Suprapubic skin (tissue), 4 donors: ENCODE measurements around the gene MTMR12. TPM values are rescaled to one million over a fixed set of nuclear protein-coding genes. Genes with fewer than 3 reads are reported as not detected.

Source experiments
- DNase-seq, 2 donors: peaks; one replicate each; pipeline ENCODE4 v3.0.0-alpha.2; 2019; ENCODE audit warnings: low spot score in 2 of 2
- H3K27ac ChIP-seq: fragments of 200-600 bp; sonication (generic); one replicate; pipeline ENCODE4 v1.5.1; 2019
- H3K27me3 ChIP-seq: fragments of 200-600 bp; sonication (generic); one replicate; pipeline ENCODE4 v1.5.1; 2019
- H3K36me3 ChIP-seq: fragments of 200-600 bp; sonication (generic); one replicate; pipeline ENCODE4 v1.5.1; 2019
- H3K4me1 ChIP-seq: fragments of 200-600 bp; sonication (generic); one replicate; pipeline ENCODE4 v1.5.1; 2019
- H3K4me3 ChIP-seq: fragments of 200-600 bp; sonication (generic); one replicate; pipeline ENCODE4 v1.5.1; 2019; ENCODE audit warnings: mild to moderate bottlenecking
- H3K9me3 ChIP-seq: fragments of 200-600 bp; sonication (generic); one replicate; pipeline ENCODE4 v1.5.1; 2019
- CTCF ChIP-seq, 2 donors: fragments of 200-600 bp in 1 of 2; fragments of 450-650 bp in 1 of 2; sonication (generic) in 1 of 2; IDR thresholded peaks; one replicate each; pipeline ENCODE4 v1.5.1; 2016 to 2019; ENCODE audit warnings: antibody characterized with exemption in 2 of 2, mild to moderate bottlenecking in 1 of 2, moderate library complexity in 1 of 2
- EP300 ChIP-seq: sonication (generic); formaldehyde crosslinking; IDR thresholded peaks from one replicate; pipeline ENCODE4 v1.6.1; 2017; ENCODE audit warnings: antibody characterized with exemption
- POLR2A ChIP-seq, 2 donors: fragments of 450-650 bp; IDR thresholded peaks; one replicate each; pipeline ENCODE4 v1.6.1; 2017; ENCODE audit warnings: antibody characterized with exemption in 2 of 2, mild to moderate bottlenecking in 2 of 2, moderate library complexity in 2 of 2
- POLR2AphosphoS5 ChIP-seq, 3 donors: sonication (generic); formaldehyde crosslinking; IDR thresholded peaks; one replicate each; pipeline ENCODE4 v1.6.1; 2017; ENCODE audit warnings: antibody characterized with exemption in 3 of 3
- WGBS: methylation state at CpG from one replicate; pipeline ENCODE4 v1.1.5; 2018; 5-methylcytosine and 5-hydroxymethylcytosine counted together
- total RNA-seq, 4 donors: library from RNA; depleted of rRNA; stranded (reverse); fragments of >200 nt; gene quantifications; one replicate each; pipeline ENCODE4 v1.1.0, GENCODE V29; 2016

MTMR12 gene
- total RNA-seq, 4 donors from 2014 or later: 28.1 to 43.6 (median 40.6) TPM

GRCh38 chr5:32206053-32206452, 106.7 kb downstream of the MTMR12 start:
- Histone ChIP-seq H3K27ac (no peak overlapping the region), H3K4me3 (no peak overlapping the region), H3K27me3 (no peaks in the 10 kb centered on the region), H3K36me3 (no peaks in the 10 kb centered on the region), H3K9me3 (no peaks in the 10 kb centered on the region), H3K4me1 (no peaks in the 10 kb centered on the region)
- WGBS: 68% methylated on average over 5 of the region's 5 CpGs
- no peak for DNase-seq
- no peak for TF ChIP-seq EP300
- no peak for TF ChIP-seq CTCF (IDR thresholded peaks at IDR 0.05)
- no peak for TF ChIP-seq POLR2AphosphoS5 (IDR thresholded peaks at IDR 0.05)
- TF ChIP-seq POLR2A (IDR thresholded peaks at IDR 0.05): no peak

- no peaks in the 10 kb centered on the region for H3K27me3 ChIP-seq
- WGBS: 68% methylated on average over 2 of the region's 2 CpGs
- no peaks in the 10 kb centered on the region for H3K4me1 ChIP-seq
- no peak for TF ChIP-seq POLR2A (IDR thresholded peaks at IDR 0.05)
- no peak for TF ChIP-seq CTCF (IDR thresholded peaks at IDR 0.05)
- TF ChIP-seq POLR2AphosphoS5 (IDR thresholded peaks at IDR 0.05): no peak
- no peak for TF ChIP-seq EP300
- H3K27ac ChIP-seq: no peak overlapping the region
- no peaks in the 10 kb centered on the region for H3K9me3 ChIP-seq
- no peak for DNase-seq
- H3K4me3 ChIP-seq: no peak overlapping the region
- no peaks in the 10 kb centered on the region for H3K36me3 ChIP-seq
Observed at GRCh38 chr5:32202394-32202793, 110.3 kb downstream of the MTMR12 start.

DNA sequence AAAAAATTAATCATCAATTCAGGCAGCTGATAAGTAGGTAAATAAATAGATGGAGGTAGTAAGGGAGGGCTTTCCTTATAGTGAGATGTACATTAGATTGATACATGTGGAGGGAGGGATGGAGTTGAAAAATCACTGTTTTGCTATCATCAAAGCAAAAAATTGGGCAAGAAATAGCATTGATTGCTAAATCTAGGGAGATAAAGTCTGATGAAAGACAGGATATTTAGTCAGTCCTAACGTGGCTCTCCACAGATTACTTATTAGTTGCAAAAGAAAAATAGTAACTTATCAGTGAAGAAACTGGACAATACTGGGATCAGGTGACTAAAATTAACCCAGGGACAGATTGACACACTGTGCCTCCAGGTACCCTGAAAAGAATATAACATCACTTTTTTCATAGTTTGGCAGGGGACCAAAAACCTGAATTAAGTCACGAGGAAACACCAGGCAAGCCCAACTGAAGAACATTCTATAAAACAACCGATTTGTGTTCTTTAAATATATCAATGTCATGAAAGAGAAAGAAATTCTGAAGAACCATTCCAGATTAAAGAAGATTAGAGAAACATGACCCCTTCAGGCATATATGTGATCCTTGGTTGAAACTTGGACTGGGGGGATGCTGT, 111.5 kb downstream of the MTMR12 start:
- no peaks in the 10 kb centered on the region for H3K4me1 ChIP-seq
- 20% methylated on average over 3 of the region's 3 CpGs for WGBS
- no peaks in the 10 kb centered on the region for H3K36me3 ChIP-seq
- no peak overlapping the region for H3K4me3 ChIP-seq
- no peaks in the 10 kb centered on the region for H3K27me3 ChIP-seq
- H3K9me3 ChIP-seq: no peaks in the 10 kb centered on the region
- no peak overlapping the region for H3K27ac ChIP-seq
- DNase-seq: no peak
- TF ChIP-seq POLR2A (IDR thresholded peaks at IDR 0.05) (no peak), EP300 (no peak), POLR2AphosphoS5 (IDR thresholded peaks at IDR 0.05) (no peak), CTCF (IDR thresholded peaks at IDR 0.05) (no peak)

DNA sequence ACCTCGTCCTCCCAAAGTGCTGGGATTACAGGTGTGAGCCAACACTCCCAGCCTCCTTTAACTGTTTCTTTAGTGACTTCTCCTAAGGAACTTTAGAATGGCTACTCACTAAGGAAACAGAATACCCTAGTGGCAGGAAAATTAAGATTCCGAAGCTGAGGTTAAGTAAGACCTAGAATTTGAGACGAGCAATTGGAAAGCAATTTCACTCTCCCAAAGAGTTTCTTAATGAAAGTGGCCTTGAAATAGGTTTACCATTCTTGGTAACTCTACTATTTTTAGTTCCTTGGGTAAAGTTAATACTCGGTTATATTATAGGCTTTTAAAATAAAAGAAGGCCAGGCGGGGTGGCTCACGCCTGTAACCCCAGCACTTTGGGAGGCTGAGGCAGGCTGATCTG, 115.7 kb downstream of the MTMR12 start:
- H3K4me1 ChIP-seq: peaks cover 4% of the 10 kb centered on the region
- H3K36me3 ChIP-seq: no peaks in the 10 kb centered on the region
- DNase-seq: no peak
- WGBS: 85% methylated on average over 6 of the region's 6 CpGs
- no peaks in the 10 kb centered on the region for H3K27me3 ChIP-seq
- H3K9me3 ChIP-seq: no peaks in the 10 kb centered on the region
- no peak overlapping the region for H3K4me3 ChIP-seq
- TF ChIP-seq EP300 (no peak), POLR2AphosphoS5 (IDR thresholded peaks at IDR 0.05) (no peak), CTCF (IDR thresholded peaks at IDR 0.05) (no peak), POLR2A (IDR thresholded peaks at IDR 0.05) (no peak)
- no peak overlapping the region for H3K27ac ChIP-seq

GRCh38 chr5:32195265-32195664, 117.5 kb downstream of the MTMR12 start:
- no peak overlapping the region for H3K27ac ChIP-seq
- no peak overlapping the region for H3K4me3 ChIP-seq
- 86% methylated on average over 5 of the region's 5 CpGs for WGBS
- peaks cover 4% of the 10 kb centered on the region for H3K4me1 ChIP-seq
- TF ChIP-seq EP300: no peak
- TF ChIP-seq POLR2AphosphoS5 (IDR thresholded peaks at IDR 0.05): no peak
- TF ChIP-seq CTCF (IDR thresholded peaks at IDR 0.05): no peak
- no peak for TF ChIP-seq POLR2A (IDR thresholded peaks at IDR 0.05)
- no peaks in the 10 kb centered on the region for H3K27me3 ChIP-seq
- no peaks in the 10 kb centered on the region for H3K9me3 ChIP-seq
- no peak for DNase-seq
- H3K36me3 ChIP-seq: no peaks in the 10 kb centered on the region
